GM12874 (cell line): ENCODE measurements around the gene PDE11A.

Experiments used
- TF ChIP-seq, protein P1 (sequence below): IDR thresholded peaks from 2 replicates; pipeline ENCODE4 v1.5.1; 2011; ENCODE audit warnings: low read depth, mild to moderate bottlenecking, control low read depth, low read length, moderate library complexity; ENCODE audit not compliant: insufficient read depth

The PDE11A gene

GRCh38 chr2:177759443-177759842 lies 313.1 kb downstream of the PDE11A start:
- TF ChIP-seq, protein P1, sequence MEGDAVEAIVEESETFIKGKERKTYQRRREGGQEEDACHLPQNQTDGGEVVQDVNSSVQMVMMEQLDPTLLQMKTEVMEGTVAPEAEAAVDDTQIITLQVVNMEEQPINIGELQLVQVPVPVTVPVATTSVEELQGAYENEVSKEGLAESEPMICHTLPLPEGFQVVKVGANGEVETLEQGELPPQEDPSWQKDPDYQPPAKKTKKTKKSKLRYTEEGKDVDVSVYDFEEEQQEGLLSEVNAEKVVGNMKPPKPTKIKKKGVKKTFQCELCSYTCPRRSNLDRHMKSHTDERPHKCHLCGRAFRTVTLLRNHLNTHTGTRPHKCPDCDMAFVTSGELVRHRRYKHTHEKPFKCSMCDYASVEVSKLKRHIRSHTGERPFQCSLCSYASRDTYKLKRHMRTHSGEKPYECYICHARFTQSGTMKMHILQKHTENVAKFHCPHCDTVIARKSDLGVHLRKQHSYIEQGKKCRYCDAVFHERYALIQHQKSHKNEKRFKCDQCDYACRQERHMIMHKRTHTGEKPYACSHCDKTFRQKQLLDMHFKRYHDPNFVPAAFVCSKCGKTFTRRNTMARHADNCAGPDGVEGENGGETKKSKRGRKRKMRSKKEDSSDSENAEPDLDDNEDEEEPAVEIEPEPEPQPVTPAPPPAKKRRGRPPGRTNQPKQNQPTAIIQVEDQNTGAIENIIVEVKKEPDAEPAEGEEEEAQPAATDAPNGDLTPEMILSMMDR = no peak

- TF ChIP-seq, protein P1 = no peak
Measured at GRCh38 chr2:177758591-177759371, 313.8 kb downstream of the PDE11A start.

DNA sequence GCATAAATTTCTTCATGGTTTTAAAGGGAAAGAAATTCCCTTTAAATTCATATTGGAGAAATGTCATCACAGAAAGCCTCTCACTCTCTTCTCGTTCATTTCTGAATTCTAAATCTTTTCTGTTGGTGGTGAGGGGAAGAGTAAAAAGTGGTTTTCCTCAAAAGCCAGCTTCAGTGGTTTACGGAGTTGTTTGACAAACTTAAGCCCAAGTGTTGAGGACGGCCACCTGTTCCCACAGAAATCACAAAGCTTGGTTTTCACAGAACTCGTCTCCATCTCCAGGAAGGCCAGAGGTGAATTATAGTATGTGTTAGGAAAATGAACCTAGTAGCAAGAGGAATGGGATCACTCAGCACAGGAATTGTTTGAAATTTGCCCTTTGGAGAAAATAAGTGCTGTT lies 316.2 kb downstream of the PDE11A start:
- TF ChIP-seq, protein P1 = no peak

DNA sequence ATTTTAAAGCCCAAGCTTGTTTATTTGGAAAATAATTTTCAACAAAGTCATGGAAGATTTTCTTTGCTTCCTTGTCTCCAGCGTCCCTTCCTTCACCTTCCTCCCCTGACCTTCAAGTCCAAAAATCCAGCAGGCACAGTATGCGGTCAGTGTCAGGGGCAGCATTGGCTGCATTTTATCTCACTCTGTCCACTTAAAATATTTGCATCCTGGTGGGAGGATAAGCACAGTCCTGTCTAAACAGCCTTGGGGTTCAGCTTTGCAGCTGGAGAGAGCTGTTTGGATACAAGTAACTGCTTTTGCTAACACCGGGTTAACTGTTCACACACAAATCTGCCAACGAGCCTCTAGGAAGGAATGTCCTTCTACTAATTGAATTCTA lies 318.1 kb downstream of the PDE11A start:
- TF ChIP-seq, protein P1 = no peak

GRCh38 chr2:177753682-177754491 lies 318.7 kb downstream of the PDE11A start:
- TF ChIP-seq, protein P1 = no peak

GRCh38 chr2:177748360-177748759 lies 324.2 kb downstream of the PDE11A start:
- TF ChIP-seq, protein P1 = no peak

- TF ChIP-seq, protein P1 = no peak
Measured at GRCh38 chr2:177747384-177747783, 325.2 kb downstream of the PDE11A start.
